IPS DF 6.9 (cell line): Measurements from ENCODE around the gene CNTN5.

Experiments
- DNase-seq: peaks from one replicate; pipeline ENCODE4 v3.0.0-alpha.2; 2013; ENCODE audit warnings: low read depth, low spot score
- H3K27ac ChIP-seq: one replicate; pipeline ENCODE4 v1.5.1; 2013; ENCODE audit warnings: low read length, control low read depth
- H3K27me3 ChIP-seq: 2 replicates; pipeline ENCODE4 v1.6.1; 2013; ENCODE audit warnings: mild to moderate bottlenecking, low read length; ENCODE audit not compliant: control insufficient read depth, insufficient read depth
- H3K36me3 ChIP-seq: 2 replicates; pipeline ENCODE4 v1.6.1; 2013; ENCODE audit warnings: low read length; ENCODE audit not compliant: control insufficient read depth, insufficient read depth
- H3K4me1 ChIP-seq: 2 replicates; pipeline ENCODE4 v1.6.1; 2013; ENCODE audit warnings: low read length; ENCODE audit not compliant: control insufficient read depth, insufficient read depth
- H3K4me3 ChIP-seq: 2 replicates; pipeline ENCODE4 v1.5.1; 2013; ENCODE audit warnings: mild to moderate bottlenecking, low read length
- H3K9me3 ChIP-seq: 2 replicates; pipeline ENCODE4 v1.6.1; 2013; ENCODE audit warnings: low read length, inconsistent platforms; ENCODE audit not compliant: control insufficient read depth, insufficient read depth
- WGBS: extraction: QIAGEN DNeasy Blood & Tissue Kit; methylation state at CpG from one replicate; pipeline ENCODE4 v1.1.7; 2013; ENCODE audit warnings: mixed read lengths, missing lambda C conversion rate; ENCODE audit not compliant: insufficient read length, insufficient coverage; 5-methylcytosine and 5-hydroxymethylcytosine counted together

CNTN5 gene

GRCh38 chr11:99934008-99934407, 913.3 kb downstream of the CNTN5 start:
- H3K27ac ChIP-seq, result no peak overlapping the region
- DNase-seq, result no peak

DNA sequence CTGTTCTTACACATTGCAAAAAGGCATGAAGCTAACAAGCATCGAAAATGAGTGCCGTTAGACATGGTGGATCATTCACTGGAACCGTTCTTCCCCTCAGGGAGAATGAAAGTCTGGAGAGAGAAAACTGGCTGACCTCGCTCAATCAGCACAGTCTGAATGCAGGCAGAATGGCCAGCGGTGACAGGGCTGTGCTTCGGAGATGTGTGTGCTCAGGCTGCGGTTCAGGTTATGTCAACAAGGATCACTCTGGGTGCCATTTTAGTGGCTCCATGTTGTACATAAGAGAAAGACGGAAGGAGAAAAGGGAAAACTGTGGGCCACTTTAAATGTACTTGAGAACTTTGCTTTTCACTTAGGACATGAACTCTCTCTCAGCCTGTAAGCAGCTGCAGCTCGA, 916.6 kb downstream of the CNTN5 start:
- no peak for DNase-seq
- H3K4me1 ChIP-seq, result no peaks in the 10 kb centered on the region
- H3K9me3 ChIP-seq, result no peaks in the 10 kb centered on the region
- H3K27me3 ChIP-seq, result no peaks in the 10 kb centered on the region
- H3K27ac ChIP-seq, result no peak overlapping the region
- H3K4me3 ChIP-seq, result no peak overlapping the region
- no CpG with 5 or more reads among the region's 9 CpGs for WGBS
- H3K36me3 ChIP-seq, result no peaks in the 10 kb centered on the region

More at GRCh38 chr11:99934008-99934407, 913.3 kb downstream of the CNTN5 start:
- no peak overlapping the region for H3K4me3 ChIP-seq
- no peaks in the 10 kb centered on the region for H3K27me3 ChIP-seq
- H3K9me3 ChIP-seq, result no peaks in the 10 kb centered on the region; the same call in 1 of the 2 replicates
- no peaks in the 10 kb centered on the region for H3K4me1 ChIP-seq
- H3K36me3 ChIP-seq, result no peaks in the 10 kb centered on the region; the same call in 1 of the 2 replicates

DNA sequence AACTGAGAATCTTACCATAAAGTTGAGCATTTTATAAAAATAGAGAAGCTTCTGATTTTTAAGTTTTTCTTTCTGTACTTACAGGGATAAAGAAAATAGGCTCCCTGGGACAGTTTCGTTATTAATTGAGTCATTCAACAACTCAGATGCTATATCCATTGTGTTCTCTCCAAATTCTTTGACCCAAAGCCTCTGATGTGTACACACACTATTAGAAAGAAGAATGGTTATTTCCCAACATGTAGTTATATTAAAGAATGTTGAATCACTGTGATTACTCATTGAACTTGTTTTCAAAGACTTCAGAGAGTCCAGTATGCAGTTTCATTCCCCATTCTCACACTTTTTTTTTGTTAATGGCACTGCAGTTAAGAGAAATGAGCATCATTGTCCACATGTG, 932.1 kb downstream of the CNTN5 start:
- Histone ChIP-seq H3K27ac (no peak overlapping the region), H3K27me3 (no peaks in the 10 kb centered on the region), H3K4me1 (no peaks in the 10 kb centered on the region), H3K4me3 (no peak overlapping the region), H3K36me3 (no peaks in the 10 kb centered on the region), H3K9me3 (no peaks in the 10 kb centered on the region)
- WGBS, result no CpG with 5 or more reads among the region's 1 CpG
- no peak for DNase-seq

DNA sequence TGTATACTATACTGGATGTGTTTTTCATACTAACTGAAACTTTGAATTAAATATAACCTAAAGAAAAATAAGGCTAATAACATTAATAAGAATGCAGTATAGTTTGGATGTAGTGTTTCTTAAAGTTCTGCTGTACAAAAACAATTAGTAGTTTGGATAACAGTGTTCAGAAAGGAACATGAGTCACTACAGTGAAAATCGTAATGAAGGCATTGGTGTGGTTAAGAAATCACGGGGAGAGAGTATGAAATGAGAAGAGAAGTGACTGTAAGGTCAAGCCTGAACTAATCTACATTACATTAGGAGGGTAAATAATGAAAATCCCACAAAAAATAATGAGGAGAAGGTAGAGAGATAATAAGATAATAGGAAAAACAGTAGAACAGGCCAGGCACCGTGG, 939.8 kb downstream of the CNTN5 start:
- Histone ChIP-seq H3K27ac (no peak overlapping the region), H3K4me1 (no peaks in the 10 kb centered on the region), H3K36me3 (no peaks in the 10 kb centered on the region), H3K27me3 (no peaks in the 10 kb centered on the region), H3K4me3 (no peak overlapping the region), H3K9me3 (no peaks in the 10 kb centered on the region)
- no peak for DNase-seq
- no CpG with 5 or more reads among the region's 3 CpGs for WGBS

- Histone ChIP-seq H3K4me1 (no peaks in the 10 kb centered on the region), H3K4me3 (no peak overlapping the region), H3K9me3 (no peaks in the 10 kb centered on the region), H3K36me3 (no peaks in the 10 kb centered on the region), H3K27me3 (no peaks in the 10 kb centered on the region), H3K27ac (no peak overlapping the region)
- DNase-seq, result no peak
- no CpG with 5 or more reads among the region's 1 CpG for WGBS
Observed at GRCh38 chr11:99968336-99968735, 947.6 kb downstream of the CNTN5 start.

GRCh38 chr11:99973993-99974392, 953.2 kb downstream of the CNTN5 start:
- no peaks in the 10 kb centered on the region for H3K27me3 ChIP-seq
- WGBS, result no CpG with 5 or more reads among the region's 4 CpGs
- H3K9me3 ChIP-seq, result no peaks in the 10 kb centered on the region

GRCh38 chr11:99979042-99979441, 958.3 kb downstream of the CNTN5 start:
- Histone ChIP-seq H3K27me3 (no peaks in the 10 kb centered on the region), H3K27ac (no peak overlapping the region), H3K9me3 (no peaks in the 10 kb centered on the region), H3K4me1 (no peaks in the 10 kb centered on the region; the same call in 1 of the 2 replicates), H3K4me3 (no peak overlapping the region), H3K36me3 (no peaks in the 10 kb centered on the region)
- no peak for DNase-seq
- no CpG with 5 or more reads among the region's 2 CpGs for WGBS

More at GRCh38 chr11:99973993-99974392, 953.2 kb downstream of the CNTN5 start:
- no peak overlapping the region for H3K27ac ChIP-seq
- H3K36me3 ChIP-seq, result no peaks in the 10 kb centered on the region
- H3K4me3 ChIP-seq, result no peak overlapping the region
- DNase-seq, result no peak
- H3K4me1 ChIP-seq, result no peaks in the 10 kb centered on the region; the same call in 1 of the 2 replicates

GRCh38 chr11:99987821-99988470, 967.2 kb downstream of the CNTN5 start:
- Histone ChIP-seq H3K4me1 (no peaks in the 10 kb centered on the region), H3K36me3 (no peaks in the 10 kb centered on the region), H3K27ac (no peak overlapping the region), H3K27me3 (no peaks in the 10 kb centered on the region), H3K9me3 (no peaks in the 10 kb centered on the region), H3K4me3 (no peak overlapping the region)
- WGBS, result no CpG with 5 or more reads among the region's 2 CpGs
- no peak for DNase-seq

DNA sequence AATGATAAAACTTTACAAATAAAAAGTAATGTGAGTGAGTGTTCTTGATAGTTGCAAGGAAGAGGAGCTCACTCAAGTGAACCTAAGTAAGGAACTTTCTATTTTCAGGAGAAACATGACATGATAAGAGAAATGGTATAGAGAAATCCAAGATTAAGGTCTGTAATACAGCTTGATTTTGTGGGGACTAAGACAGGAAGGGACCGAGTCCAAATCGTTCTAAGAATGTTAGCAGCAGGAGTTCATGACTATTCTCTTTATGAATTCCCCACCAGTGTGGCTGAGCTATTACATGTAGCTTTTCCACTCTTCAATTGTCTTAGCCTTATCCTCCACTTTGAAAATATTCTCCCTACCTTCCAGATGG, 967.7 kb downstream of the CNTN5 start:
- Histone ChIP-seq H3K9me3 (no peaks in the 10 kb centered on the region), H3K4me3 (no peak overlapping the region), H3K27ac (no peak overlapping the region), H3K36me3 (no peaks in the 10 kb centered on the region), H3K27me3 (no peaks in the 10 kb centered on the region), H3K4me1 (no peaks in the 10 kb centered on the region)
- DNase-seq, result no peak
- no CpG with 5 or more reads among the region's 2 CpGs for WGBS

DNA sequence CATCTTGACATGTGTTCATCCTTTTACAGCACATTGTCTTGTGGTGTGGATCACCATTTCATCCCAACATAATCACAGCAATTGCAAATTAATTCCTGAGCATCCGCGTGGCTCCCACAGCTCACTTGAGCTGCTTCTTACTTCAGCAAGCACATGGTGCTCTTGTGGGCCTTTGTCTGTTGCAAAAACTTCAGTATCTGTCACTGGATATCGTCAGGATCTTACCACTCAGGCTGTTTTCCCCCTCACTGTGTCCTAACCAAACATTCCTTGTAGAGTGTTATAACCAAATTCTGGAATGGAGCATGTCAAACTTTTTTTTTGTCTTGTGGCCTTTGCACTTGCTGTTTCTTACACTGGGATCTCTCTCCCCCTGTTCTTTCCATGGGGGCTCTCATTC, 983.2 kb downstream of the CNTN5 start:
- H3K27me3 ChIP-seq, result no peaks in the 10 kb centered on the region
- no peak overlapping the region for H3K27ac ChIP-seq
- no CpG with 5 or more reads among the region's 3 CpGs for WGBS
- no peaks in the 10 kb centered on the region for H3K9me3 ChIP-seq
- no peak for DNase-seq
- no peak overlapping the region for H3K4me3 ChIP-seq
- no peaks in the 10 kb centered on the region for H3K36me3 ChIP-seq
- no peaks in the 10 kb centered on the region for H3K4me1 ChIP-seq

GRCh38 chr11:100004541-100004940, 983.8 kb downstream of the CNTN5 start:
- Histone ChIP-seq H3K4me3 (no peak overlapping the region), H3K4me1 (no peaks in the 10 kb centered on the region), H3K36me3 (no peaks in the 10 kb centered on the region), H3K27me3 (no peaks in the 10 kb centered on the region), H3K9me3 (no peaks in the 10 kb centered on the region), H3K27ac (no peak overlapping the region)
- DNase-seq, result no peak
